Measurements from ENCODE around the gene CCNY.

The CCNY gene

GRCh38 chr10:35355971-35356724 is 19.8 kb downstream of the CCNY start:
- no peak for DNase-seq (ENCODE audit: low spot score)

GRCh38 chr10:35356725-35357092 is 20.4 kb downstream of the CCNY start:
- DNase-seq (ENCODE audit: low spot score), result no peak

- DNase-seq (ENCODE audit: low spot score), result no peak
These were observed 22.7 kb downstream of the CCNY start for GRCh38 chr10:35359056-35359455.

- no peak for DNase-seq (ENCODE audit: low spot score)
These were observed 23.6 kb downstream of the CCNY start for GRCh38 chr10:35359873-35360272.

- no peak for DNase-seq (ENCODE audit: low spot score)
These were observed 26.5 kb downstream of the CCNY start for GRCh38 chr10:35362701-35363350.

- DNase-seq (ENCODE audit: low spot score), result no peak
These were observed 27.3 kb downstream of the CCNY start for GRCh38 chr10:35363587-35363986.

GRCh38 chr10:35364808-35365207 is 28.5 kb downstream of the CCNY start:
- no peak for DNase-seq (ENCODE audit: low spot score)

GRCh38 chr10:35365994-35366393 is 29.7 kb downstream of the CCNY start:
- no peak for DNase-seq (ENCODE audit: low spot score)

GRCh38 chr10:35367107-35367859 is 31.0 kb downstream of the CCNY start:
- no peak for DNase-seq (ENCODE audit: low spot score)

GRCh38 chr10:35367982-35368381 is 31.7 kb downstream of the CCNY start:
- no peak for DNase-seq (ENCODE audit: low spot score)

GRCh38 chr10:35368485-35369048 is 32.3 kb downstream of the CCNY start:
- DNase-seq (ENCODE audit: low spot score), result no peak

GRCh38 chr10:35369049-35369611 is 32.8 kb downstream of the CCNY start:
- no peak for DNase-seq (ENCODE audit: low spot score)

GRCh38 chr10:35371731-35372130 is 35.4 kb downstream of the CCNY start:
- no peak for DNase-seq (ENCODE audit: low spot score)

- DNase-seq (ENCODE audit: low spot score), result no peak
These were observed 36.0 kb downstream of the CCNY start for GRCh38 chr10:35372329-35372728.

- no peak for DNase-seq (ENCODE audit: low spot score)
These were observed 38.9 kb downstream of the CCNY start for GRCh38 chr10:35375091-35375765.

- DNase-seq (ENCODE audit: low spot score), result no peak
These were observed 40.9 kb downstream of the CCNY start for GRCh38 chr10:35377050-35377728.

- DNase-seq (ENCODE audit: low spot score), result no peak
These were observed 42.4 kb downstream of the CCNY start for GRCh38 chr10:35378541-35379210.

- DNase-seq (ENCODE audit: low spot score), result peak; percentile 74
These were observed 43.2 kb downstream of the CCNY start for GRCh38 chr10:35379226-35380137.

- no peak for DNase-seq (ENCODE audit: low spot score)
These were observed 45.8 kb downstream of the CCNY start for GRCh38 chr10:35382096-35382495.
